Mesenchymal stem cell (in vitro differentiated cells and primary cell): Measurements from ENCODE around the gene ZNF892.
A peak's percentile ranks its signal among the peaks of the same experiment; 100 is the strongest.

Source experiments
- DNase-seq: peaks from one replicate; pipeline ENCODE4 v3.0.0-alpha.2; 2013
- H2AFZ ChIP-seq: one replicate; pipeline ENCODE4 v1.6.1; 2013; ENCODE audit warnings: low read depth, mild to moderate bottlenecking, control low read depth, inconsistent platforms, low read length, moderate library complexity
- H2AK5ac ChIP-seq: 2 replicates; pipeline ENCODE4 v1.6.1; 2013; ENCODE audit warnings: low read length, moderate library complexity, mild to moderate bottlenecking, inconsistent platforms; ENCODE audit not compliant: severe bottlenecking
- H2BK120ac ChIP-seq: one replicate; pipeline ENCODE4 v1.6.1; 2013; ENCODE audit warnings: low read depth, mild to moderate bottlenecking, inconsistent platforms, low read length, moderate library complexity
- H2BK12ac ChIP-seq, 2 experiments: one replicate each; pipeline ENCODE4 v1.6.1; 2013; ENCODE audit warnings: inconsistent platforms in 2 of 2, low read length in 2 of 2, mild to moderate bottlenecking in 2 of 2, moderate library complexity in 2 of 2, control low read depth in 1 of 2
- H2BK15ac ChIP-seq: one replicate; pipeline ENCODE4 v1.6.1; 2013; ENCODE audit warnings: mild to moderate bottlenecking, low read depth, inconsistent platforms; ENCODE audit not compliant: poor library complexity, severe bottlenecking
- H2BK5ac ChIP-seq: 2 replicates; pipeline ENCODE4 v1.6.1; 2013; ENCODE audit warnings: low read depth, mild to moderate bottlenecking, low read length, control low read depth, inconsistent platforms; ENCODE audit not compliant: poor library complexity, severe bottlenecking
- H3K14ac ChIP-seq, 2 experiments: one replicate each; pipeline ENCODE4 v1.6.1; 2013; ENCODE audit warnings: inconsistent platforms in 2 of 2, low read length in 2 of 2, control low read depth in 1 of 2, mild to moderate bottlenecking in 1 of 2, moderate library complexity in 1 of 2
- H3K18ac ChIP-seq, 2 experiments: one replicate each; pipeline ENCODE4 v1.6.1; 2013; ENCODE audit warnings: inconsistent platforms in 2 of 2, low read length in 2 of 2, control low read depth in 1 of 2, low read depth in 1 of 2, mild to moderate bottlenecking in 1 of 2
- H3K23ac ChIP-seq, 2 experiments: one replicate each; pipeline ENCODE4 v1.6.1; 2013; ENCODE audit warnings: inconsistent platforms in 2 of 2, low read length in 2 of 2, mild to moderate bottlenecking in 2 of 2, moderate library complexity in 2 of 2, control low read depth in 1 of 2
- H3K27ac ChIP-seq: 2 replicates; pipeline ENCODE4 v1.5.1; 2013; ENCODE audit warnings: mild to moderate bottlenecking, moderate library complexity, low read length, control low read depth, inconsistent platforms; ENCODE audit not compliant: poor library complexity, severe bottlenecking
- H3K27me3 ChIP-seq, 2 experiments: 2 replicates each; pipeline versions ENCODE4 v1.6.1 to v1.7.0; 2013; ENCODE audit warnings: low read length in 2 of 2, mild to moderate bottlenecking in 2 of 2, moderate library complexity in 2 of 2, control low read depth in 1 of 2, inconsistent platforms in 1 of 2; ENCODE audit not compliant: control insufficient read depth in 1 of 2, insufficient read depth in 1 of 2
- H3K36me3 ChIP-seq, 2 experiments: 2 replicates each; pipeline versions ENCODE4 v1.6.1 to v1.7.0; 2013; ENCODE audit warnings: low read length in 2 of 2, control low read depth in 1 of 2, inconsistent platforms in 1 of 2, low read depth in 1 of 2, mild to moderate bottlenecking in 1 of 2; ENCODE audit not compliant: insufficient read depth in 2 of 2, control insufficient read depth in 1 of 2
- H3K4ac ChIP-seq, 2 experiments: one replicate each; pipeline ENCODE4 v1.6.1; 2013; ENCODE audit warnings: inconsistent platforms in 2 of 2, low read length in 2 of 2, mild to moderate bottlenecking in 2 of 2, moderate library complexity in 2 of 2, control low read depth in 1 of 2, low read depth in 1 of 2
- H3K4me1 ChIP-seq: 2 replicates; pipeline ENCODE4 v1.6.1; 2013; ENCODE audit warnings: low read depth, low read length, control low read depth; ENCODE audit not compliant: control insufficient read depth, insufficient read depth
- H3K4me2 ChIP-seq: 2 replicates; pipeline ENCODE4 v1.6.1; 2013; ENCODE audit warnings: low read length, mild to moderate bottlenecking, inconsistent platforms; ENCODE audit not compliant: poor library complexity, severe bottlenecking
- H3K4me3 ChIP-seq, 2 experiments: 2 replicates each; pipeline versions ENCODE4 v1.5.1 to v1.7.0; 2013; ENCODE audit warnings: low read length in 2 of 2, mild to moderate bottlenecking in 2 of 2, control low read depth in 1 of 2, low read depth in 1 of 2; ENCODE audit not compliant: insufficient read depth in 1 of 2
- H3K79me1 ChIP-seq: replicated peaks from 2 replicates; pipeline ENCODE4 v1.6.1; 2013; ENCODE audit warnings: mild to moderate bottlenecking, control low read depth, low read length, inconsistent platforms; ENCODE audit not compliant: poor library complexity, severe bottlenecking
- H3K9ac ChIP-seq: 2 replicates; pipeline ENCODE4 v1.7.0; 2013; ENCODE audit warnings: mild to moderate bottlenecking, low read length, moderate library complexity
- H3K9me3 ChIP-seq: 2 replicates; pipeline ENCODE4 v1.7.0; 2013; ENCODE audit warnings: mild to moderate bottlenecking, low read length; ENCODE audit not compliant: control insufficient read depth
- H4K8ac ChIP-seq: one replicate; pipeline ENCODE4 v1.6.1; 2013; ENCODE audit warnings: inconsistent platforms, mild to moderate bottlenecking, low read length, moderate library complexity
- H4K91ac ChIP-seq: one replicate; pipeline ENCODE4 v1.6.1; 2013; ENCODE audit warnings: mild to moderate bottlenecking, low read length, inconsistent platforms
- WGBS: methylation state at CpG from one replicate; pipeline ENCODE4 v1.1.7; 2013; ENCODE audit warnings: mixed read lengths; 5-methylcytosine and 5-hydroxymethylcytosine counted together

Gene ZNF892

GRCh38 chr2:95166065-95166763 lies 41.1 kb upstream of the ZNF892 start:
- peak overlapping the region in 1 of 2 experiments; percentile 99 for H3K23ac ChIP-seq
- no peak overlapping the region for H4K91ac ChIP-seq
- H3K18ac ChIP-seq, result peak overlapping the region; percentile 10 to 97
- H3K79me1 ChIP-seq, result peaks cover 32% of the 10 kb centered on the region
- no peak overlapping the region for H2BK120ac ChIP-seq
- 41% methylated on average over 5 of the region's 16 CpGs for WGBS
- H2BK12ac ChIP-seq, result no peak overlapping the region
- H4K8ac ChIP-seq, result peak overlapping the region; percentile 78
- peak overlapping the region; percentile 73 for H3K4me2 ChIP-seq
- H3K4me3 ChIP-seq, result peak overlapping the region; percentile 93 to 96
- no peak for DNase-seq
- no peak overlapping the region for H2BK15ac ChIP-seq
- H3K4ac ChIP-seq, result peak overlapping the region in 1 of 2 experiments; percentile 83
- H3K4me1 ChIP-seq, result no peaks in the 10 kb centered on the region
- peak overlapping the region; percentile 15 for H2AK5ac ChIP-seq
- no peak overlapping the region for H2BK5ac ChIP-seq
- H3K36me3 ChIP-seq, result peaks cover 0 to 3% of the 10 kb centered on the region in 2 experiments
- peak overlapping the region; percentile 97 for H3K9ac ChIP-seq
- peak overlapping the region in 1 of 2 experiments; percentile 99 for H3K14ac ChIP-seq
- no peaks in the 10 kb centered on the region for H3K9me3 ChIP-seq
- H2AFZ ChIP-seq, result peak overlapping the region; percentile 98
- no peaks in the 10 kb centered on the region for H3K27me3 ChIP-seq
- H3K27ac ChIP-seq, result peak overlapping the region; percentile 31

GRCh38 chr2:95171902-95172301 lies 35.4 kb upstream of the ZNF892 start:
- Histone ChIP-seq H3K36me3 (peaks cover 10% of the 10 kb centered on the region in 2 experiments), H2AFZ (no peak overlapping the region), H3K14ac (no peak overlapping the region), H3K79me1 (peaks cover 45% of the 10 kb centered on the region), H3K4ac (no peak overlapping the region), H3K23ac (no peak overlapping the region), H3K27ac (no peak overlapping the region), H2BK15ac (no peak overlapping the region), H3K4me1 (no peaks in the 10 kb centered on the region), H3K9ac (no peak overlapping the region), H3K9me3 (no peaks in the 10 kb centered on the region), H2AK5ac (no peak overlapping the region), H4K91ac (no peak overlapping the region), H3K18ac (no peak overlapping the region), H3K4me2 (no peak overlapping the region), H3K4me3 (no peak overlapping the region), H4K8ac (no peak overlapping the region), H3K27me3 (no peaks in the 10 kb centered on the region), H2BK12ac (no peak overlapping the region), H2BK120ac (no peak overlapping the region), H2BK5ac (no peak overlapping the region)
- no peak for DNase-seq
- 84% methylated on average over 7 of the region's 7 CpGs for WGBS

- Histone ChIP-seq H2BK5ac (no peak overlapping the region), H3K4ac (no peak overlapping the region), H2BK15ac (no peak overlapping the region), H3K9me3 (no peaks in the 10 kb centered on the region), H2AK5ac (no peak overlapping the region), H3K27me3 (no peaks in the 10 kb centered on the region), H4K91ac (no peak overlapping the region), H3K4me1 (no peaks in the 10 kb centered on the region), H2BK12ac (no peak overlapping the region), H2BK120ac (no peak overlapping the region), H3K79me1 (peaks cover 42% of the 10 kb centered on the region), H2AFZ (no peak overlapping the region), H3K9ac (no peak overlapping the region), H3K18ac (no peak overlapping the region), H3K4me2 (no peak overlapping the region), H4K8ac (no peak overlapping the region), H3K36me3 (peaks cover 18 to 31% of the 10 kb centered on the region in 2 experiments), H3K4me3 (no peak overlapping the region), H3K14ac (no peak overlapping the region), H3K27ac (no peak overlapping the region), H3K23ac (no peak overlapping the region)
- WGBS, result 94% methylated on average over 2 of the region's 2 CpGs
- DNase-seq, result no peak
Measured at GRCh38 chr2:95174031-95174542, 33.2 kb upstream of the ZNF892 start.

- WGBS, result 95% methylated on average over 7 of the region's 7 CpGs
- Histone ChIP-seq H3K14ac (no peak overlapping the region), H2BK12ac (no peak overlapping the region), H4K91ac (no peak overlapping the region), H3K9ac (no peak overlapping the region), H2AFZ (no peak overlapping the region), H3K36me3 (peaks cover 46 to 73% of the 10 kb centered on the region in 2 experiments), H3K27me3 (no peaks in the 10 kb centered on the region), H2AK5ac (no peak overlapping the region), H3K79me1 (peaks cover 29% of the 10 kb centered on the region), H3K4me1 (no peaks in the 10 kb centered on the region), H2BK5ac (no peak overlapping the region), H3K23ac (no peak overlapping the region), H3K4me2 (no peak overlapping the region), H3K9me3 (peaks cover 36% of the 10 kb centered on the region), H3K4me3 (no peak overlapping the region), H3K4ac (no peak overlapping the region), H4K8ac (no peak overlapping the region), H3K27ac (no peak overlapping the region), H2BK15ac (no peak overlapping the region), H3K18ac (no peak overlapping the region), H2BK120ac (no peak overlapping the region)
- no peak for DNase-seq
Measured at GRCh38 chr2:95179451-95179850, 27.9 kb upstream of the ZNF892 start.
